Measurements from ENCODE around the gene GPRC5B.

GPRC5B gene

DNA sequence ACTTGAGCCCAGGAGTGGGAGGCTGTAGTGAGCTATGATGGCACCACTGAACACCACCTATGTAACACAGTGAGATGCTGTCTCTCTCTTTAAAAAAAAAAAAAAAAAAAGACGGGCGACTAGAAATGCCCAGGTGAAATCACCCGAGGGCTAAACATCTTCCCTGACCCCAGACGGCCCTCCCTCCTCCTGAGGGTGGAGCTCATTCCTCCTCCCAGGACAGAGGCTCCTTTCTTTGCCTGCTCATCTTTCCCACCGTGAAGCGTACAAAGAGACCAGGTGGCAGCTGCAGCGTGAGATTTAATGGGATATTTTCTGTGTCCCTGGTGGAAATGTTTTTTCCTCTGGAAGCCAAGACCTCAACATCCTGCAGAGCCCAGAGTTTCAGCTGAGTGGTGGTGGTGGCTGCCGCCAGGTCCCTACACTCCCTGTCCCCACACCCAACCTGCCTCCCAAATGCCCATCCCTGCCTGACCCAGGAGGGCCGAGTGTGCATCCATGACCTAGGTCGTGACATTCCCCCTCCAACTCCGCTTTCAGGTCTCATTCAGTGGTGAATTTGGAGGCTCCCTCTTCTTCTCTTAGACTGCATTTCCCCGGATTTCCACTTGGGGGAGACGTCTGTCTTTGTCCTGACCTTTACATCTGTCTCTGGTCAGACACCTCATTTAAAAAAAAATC is 14.4 kb upstream of the GPRC5B start:
- TF ChIP-seq, protein P1, sequence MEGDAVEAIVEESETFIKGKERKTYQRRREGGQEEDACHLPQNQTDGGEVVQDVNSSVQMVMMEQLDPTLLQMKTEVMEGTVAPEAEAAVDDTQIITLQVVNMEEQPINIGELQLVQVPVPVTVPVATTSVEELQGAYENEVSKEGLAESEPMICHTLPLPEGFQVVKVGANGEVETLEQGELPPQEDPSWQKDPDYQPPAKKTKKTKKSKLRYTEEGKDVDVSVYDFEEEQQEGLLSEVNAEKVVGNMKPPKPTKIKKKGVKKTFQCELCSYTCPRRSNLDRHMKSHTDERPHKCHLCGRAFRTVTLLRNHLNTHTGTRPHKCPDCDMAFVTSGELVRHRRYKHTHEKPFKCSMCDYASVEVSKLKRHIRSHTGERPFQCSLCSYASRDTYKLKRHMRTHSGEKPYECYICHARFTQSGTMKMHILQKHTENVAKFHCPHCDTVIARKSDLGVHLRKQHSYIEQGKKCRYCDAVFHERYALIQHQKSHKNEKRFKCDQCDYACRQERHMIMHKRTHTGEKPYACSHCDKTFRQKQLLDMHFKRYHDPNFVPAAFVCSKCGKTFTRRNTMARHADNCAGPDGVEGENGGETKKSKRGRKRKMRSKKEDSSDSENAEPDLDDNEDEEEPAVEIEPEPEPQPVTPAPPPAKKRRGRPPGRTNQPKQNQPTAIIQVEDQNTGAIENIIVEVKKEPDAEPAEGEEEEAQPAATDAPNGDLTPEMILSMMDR (IDR thresholded peaks at IDR 0.05; ENCODE audit: control extremely low read depth, extremely low read depth, low read depth, missing control alignments): peak; percentile 68
- peak; percentile 67 for DNase-seq (ENCODE audit: extremely low spot score)
- ChIA-PET POLR2A (interaction anchor here (0.7 kb wide), 1 partner anchor 1249 kb away, joined by 3 read pairs; no protein-coding TSS in a partner anchor), CTCF (interaction anchor here (0.7 to 5.3 kb wide), 15 partner anchors 9 to 494 kb away, joined by 3 to 55 read pairs (median 4); no protein-coding TSS in a partner anchor)

DNA sequence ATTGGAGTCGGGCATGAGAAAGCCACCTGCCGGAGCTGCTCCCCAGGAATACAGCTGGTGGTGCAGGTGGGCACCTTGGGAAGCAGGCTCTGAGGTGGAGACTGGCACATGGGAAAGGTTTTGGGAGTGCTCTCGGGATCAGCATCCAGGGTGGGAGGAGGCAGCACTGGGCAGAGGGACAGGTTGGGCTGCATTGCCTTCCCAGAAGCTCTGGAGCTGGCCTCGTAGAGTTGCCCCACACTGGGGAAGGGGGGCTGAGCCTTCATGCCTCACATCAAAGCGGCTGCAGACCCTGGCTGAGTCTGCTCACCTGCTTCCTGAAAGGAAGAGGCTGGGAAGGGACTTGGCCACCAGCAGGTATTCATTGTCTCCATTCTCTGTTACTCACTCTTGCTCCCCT is 13.5 kb upstream of the GPRC5B start:
- no peak for DNase-seq (ENCODE audit: extremely low spot score)
- ChIA-PET CTCF (interaction anchor here (0.7 to 5.3 kb wide), 11 partner anchors 9 to 495 kb away, joined by 3 to 55 read pairs (median 5); no protein-coding TSS in a partner anchor), POLR2A (no interaction called here)
- TF ChIP-seq, protein P1 (IDR thresholded peaks at IDR 0.05; ENCODE audit: control extremely low read depth, extremely low read depth, low read depth, missing control alignments): no peak

DNA sequence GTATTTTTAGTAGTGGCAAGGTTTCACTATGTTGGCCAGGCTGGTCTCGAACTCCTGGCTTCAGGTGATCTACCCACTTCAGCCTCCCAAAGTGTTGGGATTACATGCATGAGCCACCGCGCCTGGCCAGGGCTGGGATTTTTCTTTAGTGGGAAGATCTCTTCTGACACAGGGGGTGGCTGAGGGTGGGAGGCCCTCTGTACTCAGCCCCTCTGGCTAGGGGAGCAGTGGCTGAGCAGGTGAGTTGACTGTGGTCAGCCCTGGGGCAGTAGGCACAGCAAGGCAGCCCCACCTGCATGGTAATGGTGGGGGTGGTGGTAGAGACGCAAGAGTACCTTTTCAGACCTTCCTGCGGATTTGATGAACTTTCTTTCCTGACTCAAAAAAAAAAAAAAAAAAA is 12.3 kb upstream of the GPRC5B start:
- POLR2A ChIA-PET: no interaction called here
- DNase-seq (ENCODE audit: extremely low spot score): no peak
- TF ChIP-seq, protein P1 (IDR thresholded peaks at IDR 0.05; ENCODE audit: control extremely low read depth, extremely low read depth, low read depth, missing control alignments): no peak
- CTCF ChIA-PET: interaction anchor here (4.0 to 4.8 kb wide), 2 partner anchors 9 to 11 kb away, joined by 40 to 46 read pairs; no protein-coding TSS in a partner anchor

DNA sequence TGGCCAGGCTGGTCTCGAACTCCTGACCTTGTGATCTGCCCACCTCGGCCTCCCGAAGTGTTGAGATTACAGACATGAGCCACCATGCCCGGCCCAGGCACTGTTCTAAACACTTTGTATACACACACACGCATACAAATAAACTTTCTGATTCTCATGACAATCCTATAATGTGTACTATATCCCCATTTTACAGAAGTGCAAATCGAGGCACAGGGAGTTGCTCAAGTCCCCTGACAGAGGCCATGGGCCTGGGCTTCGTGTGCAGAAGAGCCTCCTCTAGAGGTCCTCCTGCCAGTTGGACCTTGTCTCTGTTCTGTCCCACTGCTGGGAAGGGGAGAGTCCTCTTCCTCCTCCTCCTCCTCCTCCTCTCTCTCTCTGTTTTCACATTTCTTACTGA is 9.9 kb upstream of the GPRC5B start:
- ChIA-PET CTCF (interaction anchor here (1.1 kb wide), 1 partner anchor 340 kb away, joined by 3 read pairs; the partner anchor contains the start of gene VPS35L), POLR2A (no interaction called here)
- TF ChIP-seq, protein P1 (IDR thresholded peaks at IDR 0.05; ENCODE audit: control extremely low read depth, extremely low read depth, low read depth, missing control alignments): no peak
- no peak for DNase-seq (ENCODE audit: extremely low spot score)

DNA sequence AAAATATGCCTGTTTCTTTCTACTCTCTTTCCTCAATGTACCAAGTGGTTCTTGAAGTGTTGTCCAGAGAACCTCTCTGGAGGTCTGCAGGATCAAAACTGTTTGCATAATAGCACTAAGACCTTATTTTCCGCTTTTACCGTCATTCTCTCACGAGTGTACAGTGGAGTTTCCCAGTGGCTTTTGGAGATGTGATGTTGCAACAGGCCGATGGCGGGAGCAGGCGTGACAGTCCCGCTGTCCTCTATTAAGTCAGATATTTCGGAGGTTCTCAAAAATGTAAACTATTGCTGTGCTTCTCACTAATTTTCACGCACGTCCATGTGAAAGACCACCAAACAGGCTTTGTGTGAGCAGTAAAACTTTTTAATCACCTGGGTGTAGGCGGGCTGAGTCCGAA is 8.3 kb upstream of the GPRC5B start:
- DNase-seq (ENCODE audit: extremely low spot score): no peak
- POLR2A ChIA-PET: no interaction called here
- TF ChIP-seq, protein P1 (IDR thresholded peaks at IDR 0.05; ENCODE audit: control extremely low read depth, extremely low read depth, low read depth, missing control alignments): no peak
- CTCF ChIA-PET: no interaction called here

DNA sequence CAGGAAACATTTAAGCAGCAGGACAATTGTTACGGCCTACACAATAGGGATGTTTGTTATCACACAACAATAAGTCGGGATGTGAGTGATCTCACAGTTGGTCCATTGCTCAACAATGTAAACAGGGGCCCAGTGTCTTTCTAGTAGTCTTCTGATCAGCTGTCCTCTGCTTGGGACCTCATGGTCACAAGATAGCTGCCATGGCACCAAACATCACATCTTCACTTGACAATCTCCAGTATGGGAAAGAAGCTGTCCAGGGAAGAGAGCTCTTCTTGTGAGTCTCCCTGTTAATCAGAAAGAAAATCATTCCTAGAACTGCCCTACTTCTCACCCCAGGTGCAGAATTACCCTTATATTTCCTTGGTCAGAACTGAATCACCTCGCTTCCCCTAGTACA is 6.3 kb upstream of the GPRC5B start:
- ChIA-PET POLR2A (no interaction called here), CTCF (interaction anchor here (0.8 to 2.5 kb wide), 7 partner anchors 9 to 492 kb away, joined by 3 to 11 read pairs (median 4); no protein-coding TSS in a partner anchor)
- DNase-seq (ENCODE audit: extremely low spot score): no peak
- TF ChIP-seq, protein P1 (IDR thresholded peaks at IDR 0.05; ENCODE audit: control extremely low read depth, extremely low read depth, low read depth, missing control alignments): no peak

Measured in GM10248 (cell line).